Measurements from ENCODE around the gene CHN2.

The CHN2 gene

DNA sequence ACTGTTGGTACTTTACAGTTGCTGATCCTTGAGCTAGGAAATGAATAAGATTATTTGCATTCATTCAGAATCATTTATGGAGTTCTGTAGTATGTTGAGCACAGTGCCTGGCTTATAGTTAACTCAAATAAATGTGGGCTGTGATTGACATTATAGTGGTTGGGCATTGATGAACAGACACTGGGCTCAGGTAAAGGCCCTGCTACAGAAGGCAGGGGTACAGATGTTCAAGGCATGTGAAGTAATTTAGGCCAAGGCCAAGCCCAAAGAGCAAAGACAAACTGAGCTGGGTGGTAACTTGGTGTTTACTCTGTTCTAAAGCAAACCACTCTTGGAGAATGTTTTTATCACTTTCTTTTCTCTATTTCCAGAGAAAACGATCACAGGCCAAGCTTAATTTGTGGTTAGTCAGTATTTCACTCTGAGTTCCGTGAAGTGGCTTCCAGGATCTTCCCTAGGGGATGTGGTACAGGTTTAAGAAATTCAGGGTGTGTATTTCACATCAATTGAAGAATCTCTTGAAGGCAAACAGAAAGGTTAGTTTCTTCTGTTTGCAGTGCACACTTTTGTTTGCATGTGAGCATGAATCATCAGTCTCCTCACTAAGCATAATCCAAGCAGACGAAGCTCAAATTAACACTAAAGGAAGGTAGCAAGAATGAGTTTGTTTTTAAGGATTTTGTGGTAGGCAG lies 255.1 kb downstream of the CHN2 start:
- POLR2A ChIA-PET: no interaction called here

DNA sequence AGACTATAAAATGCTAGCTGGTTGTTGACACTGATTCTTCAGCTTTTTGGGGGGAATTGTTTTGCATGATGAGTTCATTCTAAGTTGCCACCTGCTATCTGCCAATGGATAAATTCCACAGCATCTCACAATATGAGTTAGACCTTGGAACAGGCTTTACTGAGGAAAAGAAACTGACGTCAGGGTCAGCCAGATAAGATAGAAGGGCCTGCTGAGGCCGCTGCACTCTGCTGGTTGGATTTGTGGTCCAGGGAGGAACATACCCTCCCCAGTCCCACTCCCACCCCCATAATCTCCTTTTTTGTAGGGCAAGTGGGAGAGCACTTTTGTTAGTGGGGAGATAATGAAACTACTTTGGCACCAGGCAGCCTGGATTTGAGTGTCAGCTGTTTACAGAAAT lies 258.4 kb downstream of the CHN2 start:
- CTCF ChIA-PET: no interaction called here
- no CpG with 5 or more reads among the region's 2 CpGs for WGBS (ENCODE audit: insufficient coverage)
- no peak for DNase-seq

More for the DNA sequence above, 255.1 kb downstream of the CHN2 start:
- WGBS (ENCODE audit: insufficient coverage): 100% methylated on average over 2 of the region's 3 CpGs
- Histone ChIP-seq H3K36me3 (ENCODE audit: control insufficient read depth in 4 of 4, insufficient read depth in 4 of 4, low read length in 3 of 4) (no peaks in the 10 kb centered on the region), H3K27ac (ENCODE audit: insufficient read depth in 1 of 2, low read depth in 1 of 2, low read length in 2 of 2, poor library complexity in 1 of 2, severe bottlenecking in 2 of 2) (no peak overlapping the region), H3K9me3 (ENCODE audit: control extremely low read depth in 1 of 5, control insufficient read depth in 4 of 5, insufficient read depth in 2 of 5, low read depth in 1 of 5, low read length in 4 of 5) (peaks cover 0 to 1% (median 0%) of the 10 kb centered on the region in 5 experiments), H3K4me3 (ENCODE audit: control insufficient read depth in 1 of 7, extremely low read depth in 1 of 7, insufficient read depth in 4 of 7, low read depth in 2 of 7, low read length in 6 of 7) (no peak overlapping the region), H3K27me3 (replicated peaks in 2 of 5; ENCODE audit: control insufficient read depth in 4 of 5, insufficient read depth in 5 of 5, low read length in 4 of 5) (no peaks in the 10 kb centered on the region), H3K4me1 (ENCODE audit: control extremely low read depth in 1 of 4, control insufficient read depth in 4 of 4, insufficient read depth in 4 of 4, low read length in 3 of 4) (no peaks in the 10 kb centered on the region)
- CTCF ChIA-PET: no interaction called here
- no peak for DNase-seq

DNA sequence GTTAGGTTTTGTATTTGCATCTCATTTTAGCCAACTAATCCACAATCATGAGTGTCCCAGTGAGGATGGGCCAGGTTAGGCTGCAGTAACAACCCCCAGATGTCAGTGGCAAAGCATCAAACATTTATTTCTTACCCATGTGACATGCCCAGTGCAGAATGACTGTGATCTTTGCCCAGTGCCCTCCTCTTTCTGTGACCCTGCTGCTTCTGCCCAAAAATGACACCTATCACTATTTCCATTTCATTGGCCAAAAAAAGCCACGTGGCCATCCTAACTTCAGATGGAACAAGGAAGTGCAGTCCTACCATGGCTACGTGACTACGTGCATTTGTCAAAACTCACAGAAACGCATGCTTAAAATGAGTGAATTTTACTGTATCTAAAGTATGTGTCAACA lies 259.9 kb downstream of the CHN2 start:
- Histone ChIP-seq H3K4me1 (ENCODE audit: control extremely low read depth in 1 of 4, control insufficient read depth in 4 of 4, insufficient read depth in 4 of 4, low read length in 3 of 4) (no peaks in the 10 kb centered on the region), H3K27ac (ENCODE audit: insufficient read depth in 1 of 2, low read depth in 1 of 2, low read length in 2 of 2, poor library complexity in 1 of 2, severe bottlenecking in 2 of 2) (no peak overlapping the region), H3K36me3 (ENCODE audit: control insufficient read depth in 4 of 4, insufficient read depth in 4 of 4, low read length in 3 of 4) (no peaks in the 10 kb centered on the region), H3K9me3 (ENCODE audit: control extremely low read depth in 1 of 5, control insufficient read depth in 4 of 5, insufficient read depth in 2 of 5, low read depth in 1 of 5, low read length in 4 of 5) (peaks cover 0 to 1% (median 0%) of the 10 kb centered on the region in 5 experiments), H3K4me3 (ENCODE audit: control insufficient read depth in 1 of 7, extremely low read depth in 1 of 7, insufficient read depth in 4 of 7, low read depth in 2 of 7, low read length in 6 of 7) (no peak overlapping the region), H3K27me3 (replicated peaks in 2 of 5; ENCODE audit: control insufficient read depth in 4 of 5, insufficient read depth in 5 of 5, low read length in 4 of 5) (no peaks in the 10 kb centered on the region)
- POLR2A ChIA-PET: no interaction called here
- CTCF ChIA-PET: no interaction called here
- WGBS (ENCODE audit: insufficient coverage): 100% methylated on average over 3 of the region's 4 CpGs
- no peak for DNase-seq

More for the DNA sequence above, 258.4 kb downstream of the CHN2 start:
- POLR2A ChIA-PET: no interaction called here
- Histone ChIP-seq H3K27me3 (replicated peaks in 2 of 5; ENCODE audit: control insufficient read depth in 4 of 5, insufficient read depth in 5 of 5, low read length in 4 of 5) (no peaks in the 10 kb centered on the region), H3K4me1 (ENCODE audit: control extremely low read depth in 1 of 4, control insufficient read depth in 4 of 4, insufficient read depth in 4 of 4, low read length in 3 of 4) (no peaks in the 10 kb centered on the region), H3K9me3 (ENCODE audit: control extremely low read depth in 1 of 5, control insufficient read depth in 4 of 5, insufficient read depth in 2 of 5, low read depth in 1 of 5, low read length in 4 of 5) (peaks cover 0 to 1% (median 0%) of the 10 kb centered on the region in 5 experiments), H3K4me3 (ENCODE audit: control insufficient read depth in 1 of 7, extremely low read depth in 1 of 7, insufficient read depth in 4 of 7, low read depth in 2 of 7, low read length in 6 of 7) (no peak overlapping the region), H3K36me3 (ENCODE audit: control insufficient read depth in 4 of 4, insufficient read depth in 4 of 4, low read length in 3 of 4) (no peaks in the 10 kb centered on the region), H3K27ac (ENCODE audit: insufficient read depth in 1 of 2, low read depth in 1 of 2, low read length in 2 of 2, poor library complexity in 1 of 2, severe bottlenecking in 2 of 2) (no peak overlapping the region)

DNA sequence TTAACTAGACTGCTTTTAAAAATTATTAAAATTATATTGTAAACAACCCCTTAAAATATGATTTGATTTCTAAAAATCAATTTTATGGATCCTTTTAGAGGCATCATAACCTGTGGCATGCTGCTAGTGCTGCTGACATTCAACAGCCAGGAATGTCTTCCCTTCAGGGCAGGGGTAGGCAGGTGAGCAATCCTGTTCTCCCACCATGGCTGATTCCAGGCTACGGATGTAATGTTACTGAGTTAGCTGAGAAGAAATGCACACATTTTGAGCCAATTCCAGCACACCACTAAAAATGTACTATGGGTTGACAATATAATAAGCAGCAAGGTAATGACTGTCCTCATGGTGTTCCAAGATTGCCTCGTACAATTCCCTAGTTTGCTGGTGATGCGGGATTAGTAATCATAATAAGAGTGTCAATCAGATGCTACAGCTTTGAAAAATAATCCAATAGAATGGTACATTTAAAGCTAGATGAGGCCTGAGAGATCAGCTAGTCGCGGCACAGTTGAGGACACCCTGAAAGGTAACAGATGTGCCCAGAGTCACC lies 260.4 kb downstream of the CHN2 start:
- POLR2A ChIA-PET: no interaction called here
- Histone ChIP-seq H3K27me3 (replicated peaks in 2 of 5; ENCODE audit: control insufficient read depth in 4 of 5, insufficient read depth in 5 of 5, low read length in 4 of 5) (no peaks in the 10 kb centered on the region), H3K36me3 (ENCODE audit: control insufficient read depth in 4 of 4, insufficient read depth in 4 of 4, low read length in 3 of 4) (no peaks in the 10 kb centered on the region), H3K4me3 (ENCODE audit: control insufficient read depth in 1 of 7, extremely low read depth in 1 of 7, insufficient read depth in 4 of 7, low read depth in 2 of 7, low read length in 6 of 7) (no peak overlapping the region), H3K9me3 (ENCODE audit: control extremely low read depth in 1 of 5, control insufficient read depth in 4 of 5, insufficient read depth in 2 of 5, low read depth in 1 of 5, low read length in 4 of 5) (peaks cover 0 to 1% (median 0%) of the 10 kb centered on the region in 5 experiments), H3K4me1 (ENCODE audit: control extremely low read depth in 1 of 4, control insufficient read depth in 4 of 4, insufficient read depth in 4 of 4, low read length in 3 of 4) (no peaks in the 10 kb centered on the region), H3K27ac (ENCODE audit: insufficient read depth in 1 of 2, low read depth in 1 of 2, low read length in 2 of 2, poor library complexity in 1 of 2, severe bottlenecking in 2 of 2) (no peak overlapping the region)
- CTCF ChIA-PET: no interaction called here
- DNase-seq: no peak
- WGBS (ENCODE audit: insufficient coverage): 98% methylated on average over 4 of the region's 5 CpGs

DNA sequence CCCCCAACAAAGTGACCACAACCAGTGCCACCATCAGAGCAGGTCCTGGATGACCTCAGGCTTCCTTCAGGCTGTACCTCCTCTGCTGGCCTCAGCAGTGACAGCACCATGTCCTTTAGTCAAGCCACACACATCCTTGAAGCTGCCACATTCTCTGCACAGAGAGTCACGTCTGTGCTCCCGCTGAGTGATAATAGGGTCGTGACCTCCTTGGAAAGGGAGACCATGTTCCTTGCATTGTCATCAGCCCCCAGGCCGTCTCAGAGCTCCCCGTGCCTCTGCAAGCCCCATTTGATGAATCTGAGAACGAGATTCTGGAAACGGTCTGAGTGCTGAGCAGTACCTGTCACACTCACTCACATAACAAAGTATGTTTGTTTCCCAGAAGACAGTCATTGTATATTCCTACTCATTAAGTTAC lies 262.6 kb downstream of the CHN2 start:
- Histone ChIP-seq H3K4me3 (ENCODE audit: control insufficient read depth in 1 of 7, extremely low read depth in 1 of 7, insufficient read depth in 4 of 7, low read depth in 2 of 7, low read length in 6 of 7) (no peak overlapping the region), H3K27me3 (replicated peaks in 2 of 5; ENCODE audit: control insufficient read depth in 4 of 5, insufficient read depth in 5 of 5, low read length in 4 of 5) (no peaks in the 10 kb centered on the region), H3K36me3 (ENCODE audit: control insufficient read depth in 4 of 4, insufficient read depth in 4 of 4, low read length in 3 of 4) (no peaks in the 10 kb centered on the region), H3K4me1 (ENCODE audit: control extremely low read depth in 1 of 4, control insufficient read depth in 4 of 4, insufficient read depth in 4 of 4, low read length in 3 of 4) (no peaks in the 10 kb centered on the region), H3K27ac (ENCODE audit: insufficient read depth in 1 of 2, low read depth in 1 of 2, low read length in 2 of 2, poor library complexity in 1 of 2, severe bottlenecking in 2 of 2) (no peak overlapping the region), H3K9me3 (ENCODE audit: control extremely low read depth in 1 of 5, control insufficient read depth in 4 of 5, insufficient read depth in 2 of 5, low read depth in 1 of 5, low read length in 4 of 5) (no peaks in the 10 kb centered on the region)
- WGBS (ENCODE audit: insufficient coverage): 97% methylated on average over 5 of the region's 7 CpGs
- no peak for DNase-seq
- ChIA-PET POLR2A (no interaction called here), CTCF (no interaction called here)

DNA sequence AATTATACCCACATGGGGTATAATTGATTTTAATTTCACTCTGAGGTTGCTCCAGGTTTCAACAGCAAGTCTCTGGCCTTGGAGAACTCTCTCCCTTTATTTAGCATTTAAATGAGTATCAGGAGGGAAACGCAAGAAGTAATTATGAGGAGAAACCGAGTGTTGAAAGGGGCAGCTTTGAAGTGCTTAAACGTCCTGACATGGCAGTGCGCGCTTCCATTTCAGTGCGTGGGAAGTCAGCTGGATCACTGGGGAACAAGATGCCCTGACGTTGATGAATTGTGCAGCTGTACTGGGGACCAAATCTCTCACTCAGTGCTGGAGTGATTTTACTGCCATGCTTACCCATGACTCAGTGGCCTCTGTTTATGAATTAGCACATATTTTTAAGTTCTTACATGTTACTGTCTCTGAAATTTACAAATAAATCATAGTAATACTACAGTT lies 263.0 kb downstream of the CHN2 start:
- Histone ChIP-seq H3K9me3 (ENCODE audit: control extremely low read depth in 1 of 5, control insufficient read depth in 4 of 5, insufficient read depth in 2 of 5, low read depth in 1 of 5, low read length in 4 of 5) (no peaks in the 10 kb centered on the region), H3K4me1 (ENCODE audit: control extremely low read depth in 1 of 4, control insufficient read depth in 4 of 4, insufficient read depth in 4 of 4, low read length in 3 of 4) (no peaks in the 10 kb centered on the region), H3K27me3 (replicated peaks in 2 of 5; ENCODE audit: control insufficient read depth in 4 of 5, insufficient read depth in 5 of 5, low read length in 4 of 5) (no peaks in the 10 kb centered on the region), H3K36me3 (ENCODE audit: control insufficient read depth in 4 of 4, insufficient read depth in 4 of 4, low read length in 3 of 4) (no peaks in the 10 kb centered on the region), H3K4me3 (ENCODE audit: control insufficient read depth in 1 of 7, extremely low read depth in 1 of 7, insufficient read depth in 4 of 7, low read depth in 2 of 7, low read length in 6 of 7) (no peak overlapping the region), H3K27ac (ENCODE audit: insufficient read depth in 1 of 2, low read depth in 1 of 2, low read length in 2 of 2, poor library complexity in 1 of 2, severe bottlenecking in 2 of 2) (no peak overlapping the region)
- POLR2A ChIA-PET: no interaction called here
- no peak for DNase-seq
- 96% methylated on average over 6 of the region's 7 CpGs for WGBS (ENCODE audit: insufficient coverage)
- CTCF ChIA-PET: no interaction called here

DNA sequence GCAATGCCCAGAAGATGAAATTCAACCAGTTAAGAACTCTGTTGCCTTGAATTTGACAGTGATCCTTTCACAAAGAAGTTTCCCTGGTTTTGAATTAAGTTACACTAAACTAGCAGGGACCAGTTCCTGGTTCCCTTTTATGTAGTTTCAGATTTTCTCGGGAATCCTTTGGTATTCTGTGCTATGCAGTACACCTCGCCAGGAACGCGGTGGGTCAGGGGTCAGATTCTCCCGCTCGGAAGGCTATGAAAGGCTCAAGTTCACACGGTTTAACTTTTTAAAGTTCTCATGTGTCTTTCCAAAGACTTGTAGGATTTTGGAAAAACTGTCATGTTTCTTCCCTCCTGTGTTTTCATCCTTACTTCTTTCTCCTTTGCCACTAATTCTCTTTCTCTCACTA lies 264.4 kb downstream of the CHN2 start:
- 83% methylated on average over 7 of the region's 7 CpGs for WGBS (ENCODE audit: insufficient coverage)
- no peaks in the 10 kb centered on the region for H3K36me3 ChIP-seq (ENCODE audit: control insufficient read depth in 4 of 4, insufficient read depth in 4 of 4, low read length in 3 of 4)
- no peak for DNase-seq
- no peaks in the 10 kb centered on the region for H3K4me1 ChIP-seq (ENCODE audit: control extremely low read depth in 1 of 4, control insufficient read depth in 4 of 4, insufficient read depth in 4 of 4, low read length in 3 of 4)
- H3K27me3 ChIP-seq (replicated peaks in 2 of 5; ENCODE audit: control insufficient read depth in 4 of 5, insufficient read depth in 5 of 5, low read length in 4 of 5): no peaks in the 10 kb centered on the region
- no peak overlapping the region for H3K27ac ChIP-seq (ENCODE audit: insufficient read depth in 1 of 2, low read depth in 1 of 2, low read length in 2 of 2, poor library complexity in 1 of 2, severe bottlenecking in 2 of 2)
- H3K4me3 ChIP-seq (ENCODE audit: control insufficient read depth in 1 of 7, extremely low read depth in 1 of 7, insufficient read depth in 4 of 7, low read depth in 2 of 7, low read length in 6 of 7): no peak overlapping the region
- ChIA-PET CTCF (no interaction called here), POLR2A (no interaction called here)
- no peaks in the 10 kb centered on the region for H3K9me3 ChIP-seq (ENCODE audit: control extremely low read depth in 1 of 5, control insufficient read depth in 4 of 5, insufficient read depth in 2 of 5, low read depth in 1 of 5, low read length in 4 of 5)

Data from common myeloid progenitor, CD34-positive (primary cell).